HG03457 (cell line): Measurements from ENCODE around the gene ADAMTS17.

Source experiments
- ATAC-seq: cut with Tn5 transposase; IDR thresholded peaks from one replicate; pipeline ENCODE4 v1.9.1; 2021; ENCODE audit warnings: moderate number of reproducible peaks; ENCODE audit not compliant: unreplicated experiment

Gene ADAMTS17

DNA sequence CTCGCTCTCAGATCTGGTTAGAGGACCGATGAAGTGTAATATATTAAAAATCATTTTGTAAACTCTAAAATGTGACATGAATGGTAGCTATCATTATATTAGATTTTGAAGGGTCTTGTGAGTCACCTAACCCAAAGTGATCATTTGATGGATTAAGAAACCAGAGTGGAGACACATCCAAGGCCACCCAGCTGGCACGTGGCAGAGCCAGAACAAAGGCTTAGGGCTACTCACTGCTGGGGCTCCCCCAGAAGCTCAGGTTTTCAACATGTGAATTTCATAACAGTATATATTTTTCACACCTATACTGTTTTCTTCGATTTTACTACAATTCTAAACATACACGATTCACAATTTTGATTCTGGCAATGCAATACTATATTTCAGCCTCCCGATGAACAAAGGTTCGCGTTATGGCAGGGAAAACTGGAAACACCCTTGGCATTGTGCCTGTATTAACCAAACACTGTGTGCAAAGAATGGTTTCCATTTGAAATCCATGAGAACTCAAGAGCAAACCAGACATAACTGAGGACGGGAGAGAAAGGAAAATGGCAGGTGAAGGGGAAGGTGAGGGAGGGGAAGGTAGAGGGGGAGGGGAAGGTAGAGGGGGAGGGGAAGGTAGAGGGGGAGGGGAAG is 88.9 kb downstream of the ADAMTS17 start:
- no peak for ATAC-seq

DNA sequence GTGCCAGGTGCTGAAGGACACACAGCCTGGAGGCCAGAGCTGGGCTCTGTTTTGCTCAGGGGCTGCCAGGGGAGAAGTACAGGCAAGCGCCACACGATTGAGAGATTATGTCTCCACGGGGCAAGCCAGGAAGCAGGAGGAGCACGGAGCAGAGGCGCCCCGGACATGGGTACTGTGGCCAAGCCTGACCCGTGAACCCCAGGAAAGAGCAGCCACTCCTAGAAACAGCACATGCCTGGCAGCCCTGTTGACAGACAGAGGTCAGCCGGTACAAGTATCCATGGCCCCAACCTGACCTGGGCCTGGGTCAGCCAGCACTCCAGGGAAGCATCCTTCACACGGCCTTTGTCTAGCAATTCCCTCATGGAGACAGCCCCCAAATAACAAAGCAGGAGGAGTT is 89.4 kb downstream of the ADAMTS17 start:
- ATAC-seq = no peak

DNA sequence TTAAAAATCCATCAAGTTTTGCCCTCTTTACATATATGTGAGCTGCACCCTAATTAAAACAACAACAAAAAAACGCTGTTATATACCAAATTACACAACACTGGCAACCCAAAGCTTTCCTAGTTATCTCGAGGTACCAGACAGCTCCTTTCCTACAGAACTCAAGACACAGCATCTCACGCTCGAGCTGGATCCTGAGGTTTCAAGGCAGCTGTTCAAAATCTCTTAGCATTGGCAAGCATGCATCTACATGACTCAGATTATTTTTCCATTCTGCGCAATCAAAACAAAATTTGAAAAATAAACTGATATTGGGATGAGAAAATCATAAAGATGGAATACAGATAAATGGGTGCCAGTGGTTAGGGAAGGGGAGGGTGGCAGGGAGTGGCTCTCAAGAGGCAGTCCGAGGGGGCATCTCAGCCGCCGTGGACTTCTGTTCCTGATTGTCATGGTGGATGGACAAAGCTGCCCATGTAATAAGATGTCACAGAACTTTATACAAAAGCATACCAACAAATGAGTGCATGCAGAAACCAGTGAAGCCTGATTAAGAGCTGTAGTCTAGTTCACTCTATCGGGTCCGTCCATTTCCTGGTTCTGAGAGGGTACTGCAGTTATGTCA is 91.5 kb downstream of the ADAMTS17 start:
- ATAC-seq = no peak

DNA sequence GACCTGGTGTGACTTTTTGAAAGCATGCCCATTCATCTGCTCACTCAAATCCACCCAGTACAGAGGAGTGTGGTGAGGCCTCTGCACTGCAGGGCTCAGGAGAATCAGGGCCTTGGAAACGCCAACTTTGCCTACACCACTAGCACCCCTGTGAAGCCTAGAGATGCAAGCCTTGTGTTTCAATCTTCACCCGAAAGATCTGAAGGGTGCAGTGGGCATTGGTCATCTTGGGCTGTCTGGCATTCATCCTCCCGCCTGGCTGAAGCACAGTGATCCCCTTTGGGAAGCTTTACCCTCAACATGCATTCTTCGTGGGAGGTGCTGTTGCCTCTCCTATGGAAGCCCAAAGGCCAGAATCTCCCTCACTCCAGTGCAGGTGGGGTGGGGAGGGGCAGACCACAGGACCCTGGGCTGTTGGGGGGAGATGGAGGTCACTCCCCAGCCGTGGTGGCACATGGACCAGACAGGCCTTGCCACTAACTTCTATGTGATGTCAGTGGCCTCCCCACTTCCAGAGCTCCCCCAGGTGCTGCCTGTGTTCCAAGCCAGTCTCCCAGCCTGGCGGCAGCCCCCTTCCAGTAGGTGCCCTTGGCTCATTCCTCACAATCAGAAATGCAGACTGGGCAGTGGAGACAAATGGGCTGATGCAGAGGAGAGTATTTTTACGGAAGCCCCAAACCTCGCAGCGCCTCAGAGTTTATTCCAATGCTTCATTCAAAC is 92.5 kb downstream of the ADAMTS17 start:
- ATAC-seq = no peak

DNA sequence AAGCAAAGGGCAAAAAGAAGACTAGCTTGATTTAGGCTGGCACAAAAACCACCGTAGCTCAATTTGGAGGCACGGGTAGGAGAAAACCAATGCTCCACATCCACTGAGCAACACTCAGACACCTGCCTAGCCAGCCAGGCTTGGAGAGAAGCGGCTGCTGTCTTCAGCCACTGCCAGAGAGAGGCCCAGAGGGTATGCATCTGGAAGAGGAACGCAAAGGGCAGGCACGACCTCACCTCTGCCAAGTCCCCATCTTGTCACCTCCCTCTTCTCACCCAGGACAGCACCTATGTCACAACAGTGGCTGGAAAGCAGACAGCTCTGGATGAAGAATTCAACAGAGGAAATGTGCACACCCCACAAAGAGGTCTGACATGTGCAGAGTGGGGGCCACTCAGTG is 93.5 kb downstream of the ADAMTS17 start:
- no peak for ATAC-seq

DNA sequence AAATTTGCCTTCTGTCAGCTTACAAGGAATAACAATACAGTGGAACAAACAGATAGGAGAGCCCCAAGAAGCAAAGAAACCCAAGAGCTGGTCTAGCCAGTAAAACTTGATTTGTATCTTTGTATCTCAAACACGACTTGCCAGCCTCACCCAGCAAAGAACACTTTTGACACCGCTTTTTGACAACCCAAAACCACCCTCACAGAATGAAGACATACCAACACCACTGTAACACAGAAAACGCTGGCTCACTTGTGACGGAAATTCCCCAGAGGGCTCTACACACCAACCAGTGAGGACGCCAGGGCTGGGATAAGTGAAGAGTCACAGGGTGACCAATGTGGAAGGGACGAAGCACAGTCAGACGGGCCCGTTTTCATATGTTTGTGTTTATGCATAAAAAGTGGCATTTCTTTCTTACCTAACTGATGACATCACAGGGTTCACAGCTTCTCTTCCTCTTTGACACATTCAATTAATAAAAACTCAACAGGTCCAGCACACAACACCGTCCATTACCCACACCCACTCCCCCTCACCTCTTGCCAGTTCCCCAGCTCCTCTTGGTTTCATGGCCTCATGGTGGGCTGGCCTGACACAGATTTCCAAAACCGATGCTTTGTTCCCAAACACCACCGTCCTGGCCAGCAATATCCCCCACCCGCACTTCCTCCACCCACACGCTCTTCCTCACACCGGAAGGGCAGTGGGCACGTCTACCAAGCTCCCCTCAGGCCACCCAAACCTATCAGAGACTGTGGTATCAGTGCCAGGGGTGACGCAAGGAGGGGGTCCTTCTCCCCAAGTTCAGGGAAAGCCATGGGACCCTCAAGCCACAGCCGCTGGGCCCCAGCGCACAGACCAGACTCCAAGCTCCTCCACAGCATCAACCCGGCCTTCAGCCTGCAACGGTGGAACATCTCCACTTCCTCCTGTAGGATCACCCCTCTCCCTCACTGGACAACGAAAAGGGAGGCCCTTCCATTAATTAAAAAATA is 94.2 kb downstream of the ADAMTS17 start:
- ATAC-seq = no peak

DNA sequence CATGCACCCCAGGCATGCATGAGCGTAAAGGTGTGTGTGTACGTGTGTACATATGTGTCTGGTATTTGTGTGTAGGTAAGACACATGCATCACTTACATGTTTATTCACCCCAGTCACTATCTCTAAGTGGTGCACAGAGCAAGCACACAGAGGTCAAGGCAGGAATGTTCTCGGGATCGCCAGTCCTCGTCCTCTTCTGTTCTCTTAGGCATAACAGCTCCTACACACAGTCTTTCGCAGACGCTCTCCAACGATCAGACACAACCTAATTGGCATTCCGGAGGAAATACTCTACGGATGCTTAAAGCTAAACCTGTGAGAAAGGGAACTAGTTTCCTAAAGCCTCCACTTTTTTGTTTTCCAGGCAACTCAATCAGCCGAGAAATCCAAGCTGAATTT is 95.9 kb downstream of the ADAMTS17 start:
- ATAC-seq = no peak

DNA sequence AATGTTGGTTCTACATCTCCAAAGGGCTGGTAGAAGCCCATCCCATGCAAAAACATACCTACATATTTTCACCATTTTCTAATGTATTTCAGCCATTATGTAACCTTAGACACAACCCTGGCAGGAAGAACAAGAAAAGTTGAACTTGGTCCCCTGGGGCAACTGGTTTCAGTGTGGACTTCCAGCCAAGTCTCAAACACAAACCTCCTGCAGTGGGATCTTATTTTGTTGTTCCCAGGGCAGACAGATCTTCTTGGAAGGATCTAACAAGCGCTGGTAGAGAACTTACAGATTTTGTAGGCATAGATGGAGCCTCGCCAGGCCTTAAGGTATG is 96.3 kb downstream of the ADAMTS17 start:
- no peak for ATAC-seq

DNA sequence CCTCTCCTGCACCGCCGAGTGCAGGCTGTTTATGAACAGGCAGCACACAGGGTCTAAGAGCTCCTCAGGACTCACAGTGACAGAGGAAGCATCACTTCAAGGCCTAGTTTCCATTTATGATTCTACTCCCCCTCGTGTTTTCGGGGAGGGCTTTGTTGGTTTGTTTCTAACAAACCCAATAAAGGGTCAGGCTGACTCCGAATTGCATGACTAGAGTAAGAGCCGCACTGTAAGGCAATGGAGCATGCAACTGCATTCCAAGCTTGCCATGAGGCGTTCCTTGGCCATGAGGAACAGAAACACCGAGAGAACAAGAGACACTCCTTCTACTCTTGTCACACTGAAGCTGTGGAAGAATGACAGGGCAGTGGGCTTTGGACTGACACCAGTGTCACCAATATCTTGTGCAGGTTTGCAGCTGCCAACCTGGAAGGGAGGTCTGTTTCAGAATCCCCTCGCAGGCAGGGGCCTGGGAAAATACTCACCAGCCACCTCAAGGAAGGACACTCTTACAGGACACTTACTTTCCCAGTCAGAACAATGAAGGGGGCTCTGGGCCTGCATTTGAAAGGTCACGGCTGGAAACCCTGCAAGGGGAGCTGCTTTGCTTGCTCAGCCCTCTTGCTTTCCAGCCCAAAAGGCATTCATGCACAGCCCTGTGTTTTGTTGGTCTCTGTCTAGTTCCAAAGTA is 96.8 kb downstream of the ADAMTS17 start:
- ATAC-seq = no peak

DNA sequence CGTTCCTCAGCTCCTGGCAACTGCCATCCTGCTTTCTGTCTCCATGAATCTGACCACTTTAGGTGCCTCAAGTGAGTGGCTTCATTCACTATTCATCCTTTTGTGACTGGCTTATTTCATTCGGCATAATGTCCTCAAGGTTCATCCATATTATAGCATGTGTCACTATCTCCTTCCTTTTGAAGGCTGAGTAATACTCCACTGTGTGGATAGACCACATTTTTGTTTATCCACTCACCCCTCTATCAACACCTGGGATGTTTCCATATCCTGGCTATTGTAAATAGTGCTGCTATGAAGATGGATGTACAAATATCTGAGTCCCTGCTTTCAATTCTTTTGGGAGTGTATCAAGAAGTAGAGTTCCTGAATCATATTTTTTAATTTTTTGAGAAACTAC is 98.8 kb downstream of the ADAMTS17 start:
- no peak for ATAC-seq

DNA sequence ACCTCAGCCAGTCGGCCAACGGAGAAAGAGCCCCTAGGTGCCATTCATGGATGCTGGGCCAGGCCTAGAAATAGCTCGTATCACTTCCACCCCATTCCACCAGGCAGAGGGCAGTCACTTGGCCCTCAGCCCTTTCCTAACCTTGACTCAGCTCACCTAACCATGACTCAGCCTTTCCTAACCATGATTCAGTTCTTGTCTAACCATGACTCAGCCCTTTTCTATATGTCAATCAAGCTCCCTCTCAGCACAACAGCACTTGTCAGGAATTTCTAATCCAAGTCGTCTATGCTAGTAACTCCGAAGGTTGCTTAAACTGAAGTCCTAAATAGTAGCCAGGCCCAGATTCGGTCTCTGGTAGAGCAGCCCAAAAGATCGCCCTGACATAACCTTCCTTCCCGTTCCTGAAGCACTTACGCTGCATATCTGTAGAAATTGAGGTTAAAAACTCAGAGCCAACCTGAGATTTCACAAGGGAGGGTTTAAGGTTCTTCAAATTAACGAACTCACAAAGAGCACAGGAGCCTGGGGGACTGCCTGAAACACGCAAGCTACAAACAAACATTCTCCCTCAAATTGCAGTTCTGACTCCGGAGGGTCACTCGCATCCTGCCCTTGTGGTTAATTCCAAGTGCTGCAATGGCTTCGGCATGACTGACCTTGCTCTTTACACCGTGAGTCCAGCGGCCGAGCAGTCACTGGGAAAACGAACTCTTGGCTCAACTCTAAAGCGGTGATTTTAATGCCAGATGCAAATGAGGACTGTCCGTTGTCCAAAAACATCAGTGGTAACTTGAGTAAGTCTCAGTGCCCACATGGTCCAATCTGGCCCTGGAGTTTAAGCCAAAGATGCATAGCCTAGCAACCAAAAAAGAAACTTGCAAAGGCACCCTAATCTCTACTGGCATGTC is 99.9 kb downstream of the ADAMTS17 start:
- ATAC-seq = no peak

DNA sequence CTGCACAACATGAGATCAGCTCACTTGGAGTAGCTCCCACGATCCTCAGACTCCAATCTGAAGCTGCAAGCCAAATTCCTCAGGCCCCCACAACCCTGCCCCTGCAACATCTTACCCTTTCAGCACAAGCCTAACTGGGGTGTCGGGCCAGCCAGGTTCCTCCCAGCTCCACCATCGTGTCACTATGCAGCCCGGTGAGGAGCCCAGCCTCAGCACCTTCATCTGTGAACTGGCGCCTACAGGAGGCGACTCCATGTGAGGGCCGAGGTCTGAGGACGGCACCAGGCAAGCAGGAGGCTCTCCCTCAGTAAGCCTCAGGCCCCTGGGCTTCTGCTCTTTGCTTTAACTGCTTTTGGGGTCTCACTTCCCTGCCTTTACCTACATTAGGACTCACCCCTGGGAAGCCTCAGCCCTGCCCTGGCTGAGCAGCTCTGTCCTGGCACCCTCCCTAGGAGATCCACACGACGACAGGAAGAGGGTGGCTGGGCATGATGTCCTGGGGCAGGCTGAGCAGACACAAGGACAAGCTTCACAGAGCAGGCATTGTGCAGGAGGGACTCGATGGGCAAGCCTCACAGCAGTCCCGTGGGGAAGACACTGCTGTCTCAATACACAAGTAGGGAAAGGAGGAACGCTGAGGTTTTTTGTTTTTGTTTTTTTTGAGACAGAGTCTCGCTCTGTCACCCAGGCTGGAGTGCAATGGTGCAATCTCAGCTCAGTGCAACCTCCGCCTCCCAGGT is 104.6 kb downstream of the ADAMTS17 start:
- no peak for ATAC-seq

DNA sequence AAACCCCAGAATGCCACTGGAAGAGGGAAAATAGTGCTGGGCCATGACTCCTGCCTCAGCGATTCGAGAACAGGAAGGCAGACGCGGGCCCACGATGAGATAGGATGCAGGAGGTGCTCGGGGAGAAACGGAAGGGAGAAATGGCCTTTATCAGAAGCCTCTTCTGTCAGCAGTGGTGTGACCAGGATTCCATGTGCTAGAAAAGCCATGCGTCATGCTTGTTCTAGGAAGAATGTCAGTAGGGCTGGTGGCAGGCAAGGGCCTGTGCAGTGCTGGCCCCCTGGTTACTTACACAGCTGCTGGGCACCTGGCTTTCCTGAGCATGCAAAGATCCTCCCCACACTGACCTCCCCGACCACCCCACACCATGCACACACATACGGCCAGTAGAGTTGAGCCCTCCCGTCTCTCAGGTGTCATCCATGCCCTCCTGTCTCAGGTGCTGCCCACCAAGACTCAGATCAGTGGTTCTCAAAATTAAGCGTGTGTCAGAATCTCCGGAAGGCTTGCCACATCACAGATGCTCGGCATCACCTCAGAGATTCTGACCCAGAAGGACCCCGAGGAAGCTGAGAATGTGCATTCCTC is 106.7 kb downstream of the ADAMTS17 start:
- ATAC-seq = no peak

DNA sequence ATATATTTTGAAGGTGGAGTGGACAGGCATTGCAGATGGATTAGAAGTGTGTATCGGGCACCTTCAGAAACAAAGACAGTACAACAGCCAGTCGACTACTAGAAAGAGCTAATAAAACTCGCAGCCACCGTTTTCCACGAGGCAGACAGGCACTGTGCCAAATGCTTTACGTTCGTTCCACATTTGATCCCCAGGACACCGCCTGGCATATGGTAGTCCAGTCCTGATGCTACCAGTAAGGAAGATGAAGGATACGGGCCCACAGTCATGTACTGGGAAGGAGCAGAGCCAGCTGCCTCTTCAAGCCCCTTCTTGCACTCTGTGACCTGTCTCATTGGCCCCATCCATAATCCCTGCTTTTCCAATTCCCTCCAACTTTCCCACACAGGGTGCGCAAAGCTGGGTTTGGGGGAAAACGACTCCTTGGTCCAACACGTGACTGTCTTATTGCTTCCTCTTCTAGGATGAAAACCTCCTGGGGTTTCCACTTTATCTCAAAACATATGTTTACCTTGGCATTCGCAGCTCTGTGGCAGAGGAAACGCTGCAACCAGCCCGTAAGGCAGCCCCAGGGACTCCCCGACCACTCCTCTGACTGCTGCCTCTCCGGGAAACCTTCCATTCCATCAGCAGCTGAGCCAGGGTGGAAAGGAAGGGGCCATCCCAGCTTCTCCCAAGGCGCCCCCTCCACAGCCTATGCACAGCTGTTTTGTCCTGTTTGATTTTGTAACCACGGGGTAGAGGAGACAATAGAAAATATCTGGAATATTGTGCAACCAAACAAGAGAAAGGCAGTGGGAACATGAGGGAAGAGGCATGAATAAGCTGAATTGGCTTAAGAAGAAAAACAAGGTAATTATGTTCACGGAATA is 107.4 kb downstream of the ADAMTS17 start:
- ATAC-seq = no peak

DNA sequence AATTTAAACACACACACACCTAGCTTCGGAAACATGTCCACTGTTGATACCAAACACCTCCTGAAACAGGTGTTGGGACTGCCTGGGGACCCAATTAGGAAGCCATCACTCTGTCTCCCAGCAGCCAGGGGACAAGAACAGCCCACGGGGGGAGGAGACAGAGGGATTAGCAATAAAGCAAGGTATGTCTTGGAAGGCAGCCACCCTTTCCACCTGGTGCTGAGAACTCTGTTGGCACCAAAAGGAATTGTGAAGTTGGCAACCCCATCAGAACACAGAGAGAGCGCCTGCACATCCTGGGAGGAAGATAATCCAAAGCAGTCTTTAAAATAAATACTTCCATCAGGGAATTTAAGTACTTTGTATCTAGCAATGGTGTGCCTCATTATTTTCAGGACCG is 111.0 kb downstream of the ADAMTS17 start:
- ATAC-seq = no peak

DNA sequence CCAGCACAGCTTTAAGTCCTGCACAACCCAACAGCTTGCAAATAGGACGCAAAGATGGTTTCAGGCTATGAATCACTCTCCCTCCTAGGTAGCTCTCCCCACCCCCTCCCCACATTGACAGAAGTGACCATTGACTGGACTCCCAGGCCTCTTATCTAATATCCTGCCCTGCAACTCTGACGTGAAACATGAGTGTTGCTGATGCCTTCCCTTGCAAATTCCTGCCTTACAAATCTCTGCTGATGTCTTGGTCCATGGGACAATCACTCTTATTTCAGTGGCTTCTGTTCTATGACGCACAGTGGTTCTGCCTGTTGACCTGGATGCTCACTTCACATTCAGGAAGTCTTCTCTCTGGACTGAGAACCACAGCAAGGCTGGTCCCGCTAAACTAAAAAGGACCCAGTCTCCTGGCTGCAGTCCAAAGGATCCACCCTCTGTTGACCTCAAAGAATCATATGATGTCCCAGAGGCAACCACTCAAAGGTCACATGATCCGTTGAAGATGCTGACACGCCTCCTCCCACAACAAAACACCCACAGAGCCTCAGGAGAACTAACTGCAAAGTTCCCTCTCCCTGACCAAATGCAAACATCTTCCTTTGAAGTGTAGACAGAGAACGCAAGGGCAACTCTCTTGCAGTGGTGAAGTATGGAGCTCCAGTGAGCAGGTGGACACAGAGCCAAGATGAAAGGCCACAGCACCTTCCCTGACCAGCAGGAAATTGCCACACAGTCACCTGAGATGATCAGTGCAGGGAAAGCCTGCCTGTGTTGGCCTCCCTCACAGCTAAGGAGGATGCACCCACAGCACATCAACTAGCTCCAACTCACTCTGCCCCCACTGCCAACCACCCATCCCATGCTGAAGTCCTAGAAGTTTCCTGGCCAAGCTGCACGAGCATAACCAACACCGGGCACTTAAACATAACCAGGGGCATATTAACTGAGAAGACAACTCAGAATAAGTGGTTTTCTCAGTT is 112.3 kb downstream of the ADAMTS17 start:
- no peak for ATAC-seq
